HL-60 (cell line): ENCODE results near the gene APOBEC3A.

Experiments used
- POLR2AphosphoS5 ChIP-seq: IDR thresholded peaks from 2 replicates; pipeline ENCODE4 v1.6.1; 2012; ENCODE audit warnings: low read depth
- REST ChIP-seq: IDR thresholded peaks from 2 replicates; pipeline ENCODE4 v1.6.1; 2012; ENCODE audit warnings: low read depth; ENCODE audit not compliant: insufficient replicate concordance
- SPI1 ChIP-seq: IDR thresholded peaks from 2 replicates; pipeline ENCODE4 v1.6.1; 2012; ENCODE audit warnings: low read depth, mild to moderate bottlenecking, borderline replicate concordance
- TF ChIP-seq, protein P1 (sequence below): IDR thresholded peaks from one replicate; pipeline ENCODE4 v1.5.1; 2011; ENCODE audit warnings: low read length, control low read depth, inconsistent platforms; ENCODE audit not compliant: insufficient read depth

DNA sequence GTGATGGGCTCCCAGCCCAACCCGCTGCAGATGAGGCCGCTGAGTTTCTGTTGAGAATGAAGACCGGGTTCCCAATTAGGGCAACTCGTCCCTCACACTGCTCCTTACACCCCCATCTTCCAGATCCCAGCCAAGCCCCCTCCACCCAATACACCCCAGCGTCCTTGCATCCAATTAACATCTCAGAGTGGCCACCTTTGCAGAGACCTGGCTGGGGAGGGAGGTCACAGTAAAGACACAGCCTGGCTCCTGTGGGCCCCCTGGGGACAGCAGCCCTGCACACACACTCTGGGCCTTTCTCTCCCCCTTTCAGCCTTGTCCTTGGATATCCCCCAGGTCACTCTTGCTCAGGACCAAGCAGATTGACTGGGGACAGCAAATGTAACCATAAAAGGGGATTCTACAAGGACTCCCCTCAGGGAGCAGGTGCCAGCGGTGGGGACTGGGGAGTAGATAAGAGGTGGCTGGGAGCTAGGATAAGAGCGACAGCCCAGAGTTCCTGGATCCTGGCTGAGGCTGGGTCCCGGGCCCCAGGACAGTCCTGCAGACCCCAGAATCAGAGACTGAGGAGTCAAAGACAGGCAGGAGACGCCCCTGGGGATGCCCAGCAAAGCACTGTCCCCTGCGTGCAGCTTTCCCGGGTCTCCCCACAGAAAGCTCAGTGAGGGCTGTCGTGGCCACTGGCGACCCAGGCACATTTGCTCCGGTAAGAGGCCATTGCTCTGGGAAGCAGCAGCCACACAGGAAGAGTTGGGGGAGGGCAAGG is 8.4 kb downstream of the APOBEC3A start:
- TF ChIP-seq, protein P1, sequence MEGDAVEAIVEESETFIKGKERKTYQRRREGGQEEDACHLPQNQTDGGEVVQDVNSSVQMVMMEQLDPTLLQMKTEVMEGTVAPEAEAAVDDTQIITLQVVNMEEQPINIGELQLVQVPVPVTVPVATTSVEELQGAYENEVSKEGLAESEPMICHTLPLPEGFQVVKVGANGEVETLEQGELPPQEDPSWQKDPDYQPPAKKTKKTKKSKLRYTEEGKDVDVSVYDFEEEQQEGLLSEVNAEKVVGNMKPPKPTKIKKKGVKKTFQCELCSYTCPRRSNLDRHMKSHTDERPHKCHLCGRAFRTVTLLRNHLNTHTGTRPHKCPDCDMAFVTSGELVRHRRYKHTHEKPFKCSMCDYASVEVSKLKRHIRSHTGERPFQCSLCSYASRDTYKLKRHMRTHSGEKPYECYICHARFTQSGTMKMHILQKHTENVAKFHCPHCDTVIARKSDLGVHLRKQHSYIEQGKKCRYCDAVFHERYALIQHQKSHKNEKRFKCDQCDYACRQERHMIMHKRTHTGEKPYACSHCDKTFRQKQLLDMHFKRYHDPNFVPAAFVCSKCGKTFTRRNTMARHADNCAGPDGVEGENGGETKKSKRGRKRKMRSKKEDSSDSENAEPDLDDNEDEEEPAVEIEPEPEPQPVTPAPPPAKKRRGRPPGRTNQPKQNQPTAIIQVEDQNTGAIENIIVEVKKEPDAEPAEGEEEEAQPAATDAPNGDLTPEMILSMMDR, result no peak
- no peak for TF ChIP-seq POLR2AphosphoS5
- no peak for TF ChIP-seq SPI1
- TF ChIP-seq REST, result no peak
